ENCODE measurements around the gene RBM45. TPM values are rescaled to one million over a fixed set of nuclear protein-coding genes. Genes with fewer than 3 reads are reported as not detected.

RBM45 gene, protein sequence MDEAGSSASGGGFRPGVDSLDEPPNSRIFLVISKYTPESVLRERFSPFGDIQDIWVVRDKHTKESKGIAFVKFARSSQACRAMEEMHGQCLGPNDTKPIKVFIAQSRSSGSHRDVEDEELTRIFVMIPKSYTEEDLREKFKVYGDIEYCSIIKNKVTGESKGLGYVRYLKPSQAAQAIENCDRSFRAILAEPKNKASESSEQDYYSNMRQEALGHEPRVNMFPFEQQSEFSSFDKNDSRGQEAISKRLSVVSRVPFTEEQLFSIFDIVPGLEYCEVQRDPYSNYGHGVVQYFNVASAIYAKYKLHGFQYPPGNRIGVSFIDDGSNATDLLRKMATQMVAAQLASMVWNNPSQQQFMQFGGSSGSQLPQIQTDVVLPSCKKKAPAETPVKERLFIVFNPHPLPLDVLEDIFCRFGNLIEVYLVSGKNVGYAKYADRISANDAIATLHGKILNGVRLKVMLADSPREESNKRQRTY
- 5.4 and 9.6 TPM in 2 replicates for polyA plus RNA-seq (2011; rRNA removed)
- polyA minus RNA-seq (2011; rRNA and poly(A)+ RNA removed), result 3.4 and 3.6 TPM in 2 replicates

DNA sequence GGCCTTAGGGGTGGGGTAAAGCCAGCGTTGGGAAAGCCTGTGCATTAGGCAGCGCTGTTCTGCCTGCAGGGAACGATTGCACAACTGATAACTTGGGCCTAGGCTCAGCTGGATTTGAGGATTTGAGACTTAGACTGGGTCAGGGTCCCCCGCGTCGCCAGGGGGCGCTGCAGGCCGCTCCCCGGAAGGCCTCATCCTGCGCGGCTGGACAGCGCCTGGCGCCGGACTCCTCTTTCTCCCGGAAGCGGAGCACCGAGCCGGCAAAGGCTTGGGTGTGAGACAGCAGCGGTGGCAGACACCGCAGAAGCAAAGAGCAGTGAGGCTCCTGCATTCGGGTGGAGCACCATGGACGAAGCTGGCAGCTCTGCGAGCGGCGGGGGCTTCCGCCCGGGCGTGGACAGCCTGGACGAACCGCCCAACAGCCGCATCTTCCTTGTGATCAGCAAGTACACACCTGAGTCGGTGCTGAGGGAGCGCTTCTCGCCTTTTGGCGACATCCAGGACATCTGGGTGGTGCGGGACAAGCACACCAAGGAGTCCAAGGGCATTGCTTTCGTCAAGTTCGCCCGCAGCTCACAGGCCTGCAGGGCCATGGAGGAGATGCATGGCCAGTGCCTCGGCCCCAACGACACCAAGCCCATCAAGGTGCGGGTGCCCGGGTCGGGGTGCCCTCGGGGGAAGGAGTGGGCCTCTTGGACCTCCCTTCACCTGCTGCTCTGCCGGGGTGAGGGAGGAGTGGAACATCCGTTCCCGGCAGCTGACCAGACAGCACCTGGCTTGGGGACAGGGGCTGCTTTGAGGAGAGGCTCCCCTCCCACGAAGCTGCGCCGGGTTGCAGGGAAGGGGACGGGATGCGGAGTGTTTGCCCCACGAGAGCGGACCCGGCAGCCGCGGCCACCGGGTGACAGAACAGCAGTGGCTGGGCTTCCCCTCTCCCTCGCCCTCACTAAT is at the start of gene RBM45:
Gene RBM45 (plus strand): TSS at position 236 of the 951 bp plus-strand sequence. CDS start 110 bp downstream, at position 346.
- Histone ChIP-seq H3K27me3 (ENCODE audit: control insufficient read depth, insufficient read depth, low read length) (no peaks in the 10 kb centered on the region), H3K4me3 (ENCODE audit: low read depth, low read length) (peak within 1 kb of the TSS; percentile 65), H3K36me3 (ENCODE audit: control insufficient read depth, insufficient read depth, low read length) (no peaks in the 10 kb centered on the region)
- peak; percentile 62 for DNase-seq (ENCODE audit: low read depth)
- TF ChIP-seq, protein P1, sequence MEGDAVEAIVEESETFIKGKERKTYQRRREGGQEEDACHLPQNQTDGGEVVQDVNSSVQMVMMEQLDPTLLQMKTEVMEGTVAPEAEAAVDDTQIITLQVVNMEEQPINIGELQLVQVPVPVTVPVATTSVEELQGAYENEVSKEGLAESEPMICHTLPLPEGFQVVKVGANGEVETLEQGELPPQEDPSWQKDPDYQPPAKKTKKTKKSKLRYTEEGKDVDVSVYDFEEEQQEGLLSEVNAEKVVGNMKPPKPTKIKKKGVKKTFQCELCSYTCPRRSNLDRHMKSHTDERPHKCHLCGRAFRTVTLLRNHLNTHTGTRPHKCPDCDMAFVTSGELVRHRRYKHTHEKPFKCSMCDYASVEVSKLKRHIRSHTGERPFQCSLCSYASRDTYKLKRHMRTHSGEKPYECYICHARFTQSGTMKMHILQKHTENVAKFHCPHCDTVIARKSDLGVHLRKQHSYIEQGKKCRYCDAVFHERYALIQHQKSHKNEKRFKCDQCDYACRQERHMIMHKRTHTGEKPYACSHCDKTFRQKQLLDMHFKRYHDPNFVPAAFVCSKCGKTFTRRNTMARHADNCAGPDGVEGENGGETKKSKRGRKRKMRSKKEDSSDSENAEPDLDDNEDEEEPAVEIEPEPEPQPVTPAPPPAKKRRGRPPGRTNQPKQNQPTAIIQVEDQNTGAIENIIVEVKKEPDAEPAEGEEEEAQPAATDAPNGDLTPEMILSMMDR (IDR thresholded peaks at IDR 0.05; ENCODE audit: insufficient read depth, low read depth, low read length), result peak; percentile 99
- ChIA-PET CTCF (interaction anchor here (0.5 to 3.7 kb wide), 34 partner anchors 8 to 533 kb away, joined by 3 to 40 read pairs (median 4); no protein-coding TSS in a partner anchor), POLR2A (interaction anchor here (0.6 kb wide), 1 partner anchor 339 kb away, joined by 3 read pairs; the partner anchor contains the start of genes PJVK and PRKRA)

DNA sequence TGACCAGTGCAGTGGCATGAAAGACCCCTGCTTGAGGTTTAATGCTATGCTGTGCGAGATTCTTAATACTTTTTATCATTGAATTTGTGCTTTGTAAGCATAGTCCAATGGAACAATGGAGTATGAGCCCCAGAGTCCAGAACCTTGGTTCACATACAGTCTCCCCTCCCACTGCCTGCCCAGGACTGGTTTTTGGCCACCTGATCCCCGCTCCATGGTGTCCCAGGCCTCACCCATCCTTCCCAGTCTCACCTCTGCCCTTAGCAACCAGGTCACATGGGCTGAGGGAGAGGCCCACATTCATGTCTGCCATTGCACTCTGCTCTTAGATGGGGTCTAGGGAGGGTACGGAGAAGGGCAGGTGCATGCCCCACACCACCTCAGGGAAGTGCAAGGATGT is 45.9 kb upstream of the RBM45 start:
- TF ChIP-seq, protein P1 (IDR thresholded peaks at IDR 0.05; ENCODE audit: insufficient read depth, low read depth, low read length), result no peak
- POLR2A ChIA-PET, result no interaction called here

DNA sequence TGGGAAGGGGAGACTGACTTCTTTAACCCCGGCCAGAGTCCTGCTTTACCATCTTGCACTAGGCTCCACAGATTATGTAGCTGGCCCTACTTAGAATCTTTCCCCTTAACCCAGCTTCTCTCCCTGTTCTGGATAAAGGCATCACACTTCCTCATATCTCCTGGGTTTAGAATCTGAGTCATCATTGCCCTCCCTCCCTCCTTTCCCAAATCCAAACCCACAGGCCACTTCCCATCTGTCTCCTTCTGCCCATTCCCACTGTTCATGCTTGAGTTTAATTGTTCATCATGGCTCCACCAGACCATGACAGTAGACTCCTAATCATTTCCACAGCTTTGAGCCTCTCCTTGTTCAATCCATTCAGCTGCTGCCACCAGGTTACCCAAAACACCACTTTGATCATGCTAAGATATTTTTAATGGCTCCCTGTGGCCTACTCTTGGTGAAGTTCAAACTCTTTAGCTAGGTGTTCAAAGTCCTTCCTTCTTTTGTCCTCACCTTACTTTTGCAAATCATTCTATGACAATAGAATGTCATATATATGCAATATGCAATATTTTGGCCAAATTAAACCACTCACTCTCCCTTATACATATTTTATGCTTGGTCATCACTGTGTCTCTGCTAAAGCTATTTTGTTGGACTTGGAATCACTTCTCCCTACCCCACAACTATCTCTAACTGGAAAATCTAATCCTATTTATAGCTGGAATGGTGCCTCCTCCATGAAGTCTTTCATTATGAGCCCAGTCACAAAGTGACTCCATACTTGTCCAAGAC is 45.2 kb upstream of the RBM45 start:
- ChIA-PET CTCF (interaction anchor here (1.0 to 1.8 kb wide), 4 partner anchors 8 to 83 kb away, joined by 3 to 9 read pairs (median 4); no protein-coding TSS in a partner anchor), POLR2A (no interaction called here)
- Histone ChIP-seq H3K36me3 (ENCODE audit: control insufficient read depth, insufficient read depth, low read length) (no peaks in the 10 kb centered on the region), H3K27me3 (ENCODE audit: control insufficient read depth, insufficient read depth, low read length) (no peaks in the 10 kb centered on the region), H3K4me3 (ENCODE audit: low read depth, low read length) (no peak overlapping the region)
- TF ChIP-seq, protein P1 (IDR thresholded peaks at IDR 0.05; ENCODE audit: insufficient read depth, low read depth, low read length), result no peak
- DNase-seq (ENCODE audit: low read depth), result no peak

More for the DNA sequence above, 45.9 kb upstream of the RBM45 start:
- DNase-seq (ENCODE audit: low read depth), result no peak
- Histone ChIP-seq H3K27me3 (ENCODE audit: control insufficient read depth, insufficient read depth, low read length) (no peaks in the 10 kb centered on the region), H3K36me3 (ENCODE audit: control insufficient read depth, insufficient read depth, low read length) (no peaks in the 10 kb centered on the region), H3K4me3 (ENCODE audit: low read depth, low read length) (no peak overlapping the region)
- CTCF ChIA-PET, result interaction anchor here (1.0 to 1.8 kb wide), 3 partner anchors 8 to 83 kb away, joined by 3 to 9 read pairs (median 3); no protein-coding TSS in a partner anchor

DNA sequence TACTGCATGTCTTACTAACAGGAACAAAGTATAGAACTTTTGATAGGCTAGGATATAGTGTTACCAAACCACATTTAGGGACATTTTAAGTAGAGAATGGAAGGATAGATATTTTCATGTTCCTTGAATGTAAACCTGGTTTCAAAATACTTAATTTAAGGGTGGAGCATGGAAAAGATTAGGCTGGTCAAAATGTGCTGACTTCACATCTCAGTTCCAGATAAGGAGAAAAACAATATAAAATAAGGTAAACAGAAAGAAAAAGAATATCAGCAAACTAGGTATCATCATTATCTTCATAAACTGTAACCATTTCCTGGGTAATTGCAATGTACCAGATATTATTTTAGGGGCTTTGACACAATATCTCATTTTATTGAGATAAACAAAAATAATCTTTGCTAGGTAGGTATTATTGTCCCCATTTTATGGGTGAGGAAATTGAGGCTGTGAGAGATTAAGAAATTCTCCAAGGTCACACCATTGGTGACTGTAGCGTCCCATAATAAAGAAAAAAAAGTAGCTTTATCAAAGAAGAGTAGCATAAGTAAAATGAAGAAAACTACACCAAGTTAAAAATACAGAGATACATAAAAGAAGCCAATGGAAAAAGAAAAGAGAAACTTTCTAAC is 43.3 kb upstream of the RBM45 start:
- TF ChIP-seq, protein P1 (IDR thresholded peaks at IDR 0.05; ENCODE audit: insufficient read depth, low read depth, low read length), result no peak
- no peaks in the 10 kb centered on the region for H3K36me3 ChIP-seq (ENCODE audit: control insufficient read depth, insufficient read depth, low read length)
- no peak for DNase-seq (ENCODE audit: low read depth)
- CTCF ChIA-PET, result interaction anchor here (0.6 to 1.1 kb wide), 3 partner anchors 10 to 85 kb away, joined by 3 to 4 read pairs (median 3); partner anchors contain the start of gene RBM45
- POLR2A ChIA-PET, result no interaction called here
- H3K4me3 ChIP-seq (ENCODE audit: low read depth, low read length), result no peak overlapping the region
- no peaks in the 10 kb centered on the region for H3K27me3 ChIP-seq (ENCODE audit: control insufficient read depth, insufficient read depth, low read length)
